ENCODE data around the gene PARD3B.

DNA sequence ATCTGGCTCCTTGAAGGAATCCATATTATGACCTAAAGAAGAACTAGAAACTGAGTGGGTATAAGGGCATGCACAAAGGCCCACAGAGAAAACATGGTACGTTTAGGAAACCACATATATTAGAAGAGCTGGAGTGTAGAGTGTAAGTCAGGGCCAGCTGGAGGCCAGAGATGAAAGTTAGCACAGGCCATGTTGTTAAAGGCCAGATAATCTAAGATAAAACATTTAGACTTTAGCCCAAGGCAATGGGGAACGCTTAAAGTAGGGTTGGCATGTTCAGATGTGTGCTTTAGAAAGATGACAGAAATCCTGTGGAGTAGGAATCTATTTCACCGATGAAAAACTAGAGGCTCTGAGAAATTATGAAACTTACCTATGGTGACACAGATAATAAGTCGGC, 907.9 kb downstream of the PARD3B start:
- no peak for TF ChIP-seq POLR2AphosphoS5 (IDR thresholded peaks at IDR 0.05)
- TF ChIP-seq, protein P1, sequence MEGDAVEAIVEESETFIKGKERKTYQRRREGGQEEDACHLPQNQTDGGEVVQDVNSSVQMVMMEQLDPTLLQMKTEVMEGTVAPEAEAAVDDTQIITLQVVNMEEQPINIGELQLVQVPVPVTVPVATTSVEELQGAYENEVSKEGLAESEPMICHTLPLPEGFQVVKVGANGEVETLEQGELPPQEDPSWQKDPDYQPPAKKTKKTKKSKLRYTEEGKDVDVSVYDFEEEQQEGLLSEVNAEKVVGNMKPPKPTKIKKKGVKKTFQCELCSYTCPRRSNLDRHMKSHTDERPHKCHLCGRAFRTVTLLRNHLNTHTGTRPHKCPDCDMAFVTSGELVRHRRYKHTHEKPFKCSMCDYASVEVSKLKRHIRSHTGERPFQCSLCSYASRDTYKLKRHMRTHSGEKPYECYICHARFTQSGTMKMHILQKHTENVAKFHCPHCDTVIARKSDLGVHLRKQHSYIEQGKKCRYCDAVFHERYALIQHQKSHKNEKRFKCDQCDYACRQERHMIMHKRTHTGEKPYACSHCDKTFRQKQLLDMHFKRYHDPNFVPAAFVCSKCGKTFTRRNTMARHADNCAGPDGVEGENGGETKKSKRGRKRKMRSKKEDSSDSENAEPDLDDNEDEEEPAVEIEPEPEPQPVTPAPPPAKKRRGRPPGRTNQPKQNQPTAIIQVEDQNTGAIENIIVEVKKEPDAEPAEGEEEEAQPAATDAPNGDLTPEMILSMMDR (IDR thresholded peaks at IDR 0.05): no peak

Measured in sigmoid colon (tissue), 4 donors.